ENCODE results near the gene BRAP. TPM values are rescaled to one million over a fixed set of nuclear protein-coding genes. Genes with fewer than 3 reads are reported as not detected.
"Not testable (repeated sequence)": the region's sequence is repeated elsewhere in the genome, so short reads cannot be mapped to it uniquely, and the experiment has no call there.

BRAP gene
- polyA plus RNA-seq, 3 donors, result 17.6 to 18.9 (median 18.2) TPM

- DNase-seq, result no peak
These were observed 57.1 kb downstream of the BRAP start for GRCh38 chr12:111628505-111629260.

- DNase-seq, result no peak
These were observed 59.5 kb downstream of the BRAP start for GRCh38 chr12:111626230-111626629.

GRCh38 chr12:111624540-111624939 is 61.2 kb downstream of the BRAP start:
- DNase-seq, result no peak

GRCh38 chr12:111617841-111618240 is 67.9 kb downstream of the BRAP start:
- not testable (repeated sequence) for DNase-seq

GRCh38 chr12:111616177-111616623 is 69.6 kb downstream of the BRAP start:
- no peak for DNase-seq

- DNase-seq, result no peak
These were observed 78.5 kb downstream of the BRAP start for GRCh38 chr12:111607239-111607638.

- DNase-seq, result no peak
These were observed 79.0 kb downstream of the BRAP start for GRCh38 chr12:111606767-111607230.

GRCh38 chr12:111605911-111606766 is 79.6 kb downstream of the BRAP start:
- DNase-seq, result no peak

- DNase-seq, result not testable (repeated sequence)
These were observed 82.9 kb downstream of the BRAP start for GRCh38 chr12:111602857-111603256.

- DNase-seq, result no peak
These were observed 83.4 kb downstream of the BRAP start for GRCh38 chr12:111602348-111602747.

- DNase-seq, result not testable (repeated sequence)
These were observed 84.8 kb downstream of the BRAP start for GRCh38 chr12:111600986-111601385.

- DNase-seq, result peak; percentile 23
These were observed 85.5 kb downstream of the BRAP start for GRCh38 chr12:111600205-111600642.

GRCh38 chr12:111599453-111600204 is 86.1 kb downstream of the BRAP start:
- DNase-seq, result peak; percentile 90

- DNase-seq, result peak; percentile 68
These were observed 86.9 kb downstream of the BRAP start, which contains the start of gene ATXN2 for GRCh38 chr12:111598637-111599452. TSS of gene ATXN2 (minus strand) at chr12:111599315. CDS start at chr12:111599034, 281 bp downstream.

- DNase-seq, result peak; percentile 58
These were observed 87.7 kb downstream of the BRAP start for GRCh38 chr12:111597831-111598636.

- peak; percentile 57 for DNase-seq
These were observed 88.5 kb downstream of the BRAP start for GRCh38 chr12:111596985-111597830.

- DNase-seq, result not testable (repeated sequence)
These were observed 90.4 kb downstream of the BRAP start for GRCh38 chr12:111595341-111595835.

Data from renal pelvis (tissue), 4 donors.